Tibial nerve (tissue), 4 donors: ENCODE data around the gene FBXL14. TPM values are rescaled to one million over a fixed set of nuclear protein-coding genes. Genes with fewer than 3 reads are reported as not detected.

ENCODE experiments used
- DNase-seq, 2 donors: peaks; one replicate each; pipeline ENCODE4 v3.0.0-alpha.2; 2019; ENCODE audit warnings: low spot score in 2 of 2
- H3K27ac ChIP-seq, 4 donors: fragments of 200-600 bp; sonication (generic) in 3 of 4; one replicate each; pipeline ENCODE4 v1.5.1; 2017 to 2019; ENCODE audit warnings: mild to moderate bottlenecking in 1 of 4
- H3K27me3 ChIP-seq, 2 donors: fragments of 200-600 bp; sonication (generic) in 1 of 2; one replicate each; pipeline versions ENCODE4 v1.5.1 to v1.6.0; 2017 to 2019
- H3K36me3 ChIP-seq, 3 donors: fragments of 200-600 bp; sonication (generic); one replicate each; pipeline ENCODE4 v1.5.1; 2018 to 2019
- H3K4me1 ChIP-seq, 4 donors: fragments of 200-600 bp; sonication (generic) in 3 of 4; one replicate each; pipeline ENCODE4 v1.5.1; 2017 to 2019
- H3K4me3 ChIP-seq, 4 donors: fragments of 200-600 bp; sonication (generic) in 3 of 4; one replicate each; pipeline ENCODE4 v1.5.1; 2017 to 2019; ENCODE audit warnings: mild to moderate bottlenecking in 1 of 4, moderate library complexity in 1 of 4
- H3K9me3 ChIP-seq, 4 donors: fragments of 200-600 bp; sonication (generic) in 3 of 4; one replicate each; pipeline ENCODE4 v1.5.1; 2017 to 2019
- EP300 ChIP-seq, 2 donors: sonication (generic); formaldehyde crosslinking; IDR thresholded peaks; one replicate each; pipeline ENCODE4 v1.6.1; 2017; ENCODE audit warnings: antibody characterized with exemption in 2 of 2, mild to moderate bottlenecking in 1 of 2
- POLR2A ChIP-seq, 2 donors: fragments of 450-650 bp; IDR thresholded peaks; one replicate each; pipeline ENCODE4 v1.6.1; 2017; ENCODE audit warnings: antibody characterized with exemption in 2 of 2, mild to moderate bottlenecking in 2 of 2, moderate library complexity in 2 of 2
- WGBS, 2 donors: methylation state at CpG; one replicate each; pipeline ENCODE4 v1.1.5; 2018; 5-methylcytosine and 5-hydroxymethylcytosine counted together
- total RNA-seq, 4 donors: library from RNA; depleted of rRNA; stranded (reverse); fragments of >200 nt; gene quantifications; one replicate each; pipeline ENCODE4 v1.1.0, GENCODE V29; 2016
- TF ChIP-seq, protein P1 (sequence below), 5 experiments: fragments of 200-600 bp in 3 of 5; fragments of 450-650 bp in 2 of 5; sonication (generic) in 3 of 5; IDR thresholded peaks; one replicate each; pipeline ENCODE4 v1.5.1; 2016 to 2019; ENCODE audit warnings: antibody characterized with exemption in 5 of 5, mild to moderate bottlenecking in 3 of 5, moderate library complexity in 2 of 5

FBXL14 gene
- total RNA-seq, 4 donors from 2014 or later = 11.7 to 21.4 (median 17.3) TPM

DNA sequence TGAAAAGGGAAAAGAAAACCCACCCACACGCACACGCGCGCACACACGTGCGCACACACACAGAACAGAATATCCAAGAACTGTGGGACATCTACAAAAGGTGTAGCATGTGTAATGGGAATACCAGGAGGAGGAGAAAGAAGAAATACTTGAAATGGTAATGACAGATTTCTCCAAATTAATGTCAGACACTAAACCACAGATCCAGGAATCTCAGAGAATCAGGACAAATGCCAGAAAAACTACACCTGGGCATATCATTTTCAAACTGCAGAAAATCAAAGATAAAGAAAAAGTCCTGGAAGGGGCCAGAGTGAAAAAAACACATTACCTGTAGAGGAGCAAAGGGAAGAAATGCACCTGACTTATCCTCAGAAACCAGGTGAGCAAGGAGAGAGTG lies 26.5 kb downstream of the FBXL14 start:
- peaks cover 0 to 8% (median 0%) of the 10 kb centered on the region in 4 donors for H3K4me1 ChIP-seq
- TF ChIP-seq POLR2A (IDR thresholded peaks at IDR 0.05) = no peak
- TF ChIP-seq EP300 (IDR thresholded peaks at IDR 0.05) = no peak
- TF ChIP-seq, protein P1, sequence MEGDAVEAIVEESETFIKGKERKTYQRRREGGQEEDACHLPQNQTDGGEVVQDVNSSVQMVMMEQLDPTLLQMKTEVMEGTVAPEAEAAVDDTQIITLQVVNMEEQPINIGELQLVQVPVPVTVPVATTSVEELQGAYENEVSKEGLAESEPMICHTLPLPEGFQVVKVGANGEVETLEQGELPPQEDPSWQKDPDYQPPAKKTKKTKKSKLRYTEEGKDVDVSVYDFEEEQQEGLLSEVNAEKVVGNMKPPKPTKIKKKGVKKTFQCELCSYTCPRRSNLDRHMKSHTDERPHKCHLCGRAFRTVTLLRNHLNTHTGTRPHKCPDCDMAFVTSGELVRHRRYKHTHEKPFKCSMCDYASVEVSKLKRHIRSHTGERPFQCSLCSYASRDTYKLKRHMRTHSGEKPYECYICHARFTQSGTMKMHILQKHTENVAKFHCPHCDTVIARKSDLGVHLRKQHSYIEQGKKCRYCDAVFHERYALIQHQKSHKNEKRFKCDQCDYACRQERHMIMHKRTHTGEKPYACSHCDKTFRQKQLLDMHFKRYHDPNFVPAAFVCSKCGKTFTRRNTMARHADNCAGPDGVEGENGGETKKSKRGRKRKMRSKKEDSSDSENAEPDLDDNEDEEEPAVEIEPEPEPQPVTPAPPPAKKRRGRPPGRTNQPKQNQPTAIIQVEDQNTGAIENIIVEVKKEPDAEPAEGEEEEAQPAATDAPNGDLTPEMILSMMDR (IDR thresholded peaks at IDR 0.05) = no peak
- H3K27ac ChIP-seq = no peak overlapping the region
- DNase-seq = no peak
- H3K4me3 ChIP-seq = no peak overlapping the region
- H3K27me3 ChIP-seq = no peaks in the 10 kb centered on the region
- peaks cover 0 to 28% (median 0%) of the 10 kb centered on the region in 3 donors for H3K36me3 ChIP-seq
- 93 to 97% methylated on average over 6 of the region's 6 CpGs for WGBS, 2 donors
- H3K9me3 ChIP-seq = no peaks in the 10 kb centered on the region

DNA sequence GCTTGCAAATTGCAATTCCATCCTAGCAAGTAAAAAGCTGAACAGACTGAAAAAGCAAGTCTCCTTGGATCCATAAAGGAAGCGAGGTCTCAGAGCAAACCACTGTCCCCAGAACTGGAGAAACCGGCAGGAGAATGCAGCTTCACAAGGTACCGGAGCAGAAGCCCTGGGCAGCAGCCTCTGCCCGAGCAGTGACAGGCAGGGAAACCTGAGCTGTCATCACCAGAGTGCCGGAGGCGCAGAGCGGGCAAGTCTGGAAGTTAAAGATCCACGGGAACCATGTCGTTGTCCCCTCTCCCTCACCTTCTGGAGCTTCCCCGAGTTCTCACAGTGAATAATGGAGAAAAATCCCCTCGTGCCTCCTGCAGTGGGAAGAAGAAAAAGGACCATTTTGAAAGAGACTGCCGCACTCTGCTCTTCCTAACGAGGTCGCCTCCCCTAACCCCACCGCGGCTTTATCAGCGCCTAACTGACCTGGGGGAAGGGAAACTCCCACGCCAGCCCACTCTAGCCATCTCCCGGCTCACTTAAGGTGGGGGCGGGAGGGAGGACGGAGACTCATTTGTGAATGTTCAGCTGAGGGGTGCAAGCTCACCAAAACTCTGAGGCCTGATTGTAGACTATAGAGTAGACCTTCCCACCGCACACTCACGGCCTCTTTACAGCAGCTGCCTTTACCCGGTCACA lies 27.8 kb downstream of the FBXL14 start:
- DNase-seq = no peak
- TF ChIP-seq EP300 (IDR thresholded peaks at IDR 0.05) (no peak), POLR2A (IDR thresholded peaks at IDR 0.05) (no peak)
- TF ChIP-seq, protein P1 (IDR thresholded peaks at IDR 0.05) = no peak
- no peak overlapping the region for H3K4me3 ChIP-seq
- 73 to 76% methylated on average over 24 of the region's 24 CpGs for WGBS, 2 donors
- H3K27me3 ChIP-seq = no peaks in the 10 kb centered on the region
- H3K27ac ChIP-seq = no peak overlapping the region
- peaks cover 0 to 9% (median 0%) of the 10 kb centered on the region in 4 donors for H3K4me1 ChIP-seq
- H3K36me3 ChIP-seq = peaks cover 0 to 28% (median 0%) of the 10 kb centered on the region in 3 donors
- H3K9me3 ChIP-seq = no peaks in the 10 kb centered on the region

DNA sequence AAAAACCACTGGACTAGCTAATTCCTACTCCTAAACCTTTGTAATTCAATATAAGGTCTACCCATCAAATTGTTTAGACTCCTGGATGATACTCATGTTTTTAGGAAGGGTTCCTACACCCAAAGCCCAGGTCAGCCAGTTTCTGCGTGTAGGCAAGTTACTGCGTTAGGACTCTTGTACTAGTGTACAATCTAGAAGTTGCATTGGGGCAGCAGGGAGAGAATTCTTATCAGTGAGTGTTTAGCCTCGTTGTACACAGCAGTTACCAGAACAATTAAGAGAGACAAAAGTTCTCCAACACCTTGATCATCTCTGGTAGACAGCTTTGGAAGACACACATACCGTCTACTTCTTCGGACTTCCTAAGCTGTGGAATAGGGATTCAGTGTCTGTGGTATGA lies 29.2 kb downstream of the FBXL14 start:
- peaks cover 0 to 9% (median 0%) of the 10 kb centered on the region in 4 donors for H3K4me1 ChIP-seq
- no peaks in the 10 kb centered on the region for H3K9me3 ChIP-seq
- H3K27ac ChIP-seq = no peak overlapping the region
- WGBS, 2 donors = 89 to 97% methylated on average over 5 of the region's 5 CpGs
- no peak for DNase-seq
- no peaks in the 10 kb centered on the region for H3K27me3 ChIP-seq
- H3K36me3 ChIP-seq = peaks cover 0 to 22% (median 0%) of the 10 kb centered on the region in 3 donors
- TF ChIP-seq EP300 (IDR thresholded peaks at IDR 0.05) (no peak), POLR2A (IDR thresholded peaks at IDR 0.05) (no peak)
- TF ChIP-seq, protein P1 (IDR thresholded peaks at IDR 0.05) = no peak
- no peak overlapping the region for H3K4me3 ChIP-seq

DNA sequence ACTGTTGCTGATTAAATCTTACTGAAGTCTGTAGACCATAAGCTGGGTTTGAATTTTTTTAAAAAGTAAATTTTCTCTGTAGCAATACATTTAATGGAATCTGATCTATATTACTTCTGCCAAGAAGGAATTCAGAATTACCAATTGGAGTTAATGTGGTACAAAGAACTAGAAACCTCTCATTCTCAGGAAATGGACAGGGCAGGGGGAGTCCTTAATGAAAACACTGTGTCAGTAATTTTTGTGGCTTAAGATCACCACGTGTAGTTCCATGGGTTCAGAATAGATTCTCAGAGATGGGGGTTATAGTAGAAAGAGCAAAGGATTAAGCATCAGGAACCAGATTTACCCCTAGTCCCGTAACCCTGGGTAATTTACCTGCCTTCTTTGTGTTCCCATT lies 30.3 kb downstream of the FBXL14 start:
- H3K4me1 ChIP-seq = peaks cover 0 to 9% (median 0%) of the 10 kb centered on the region in 4 donors
- WGBS, 2 donors = 80 to 88% methylated on average over 2 of the region's 2 CpGs
- no peak overlapping the region for H3K4me3 ChIP-seq
- no peak for DNase-seq
- H3K27me3 ChIP-seq = no peaks in the 10 kb centered on the region
- no peak for TF ChIP-seq POLR2A (IDR thresholded peaks at IDR 0.05)
- TF ChIP-seq, protein P1 (IDR thresholded peaks at IDR 0.05) = no peak
- no peak for TF ChIP-seq EP300 (IDR thresholded peaks at IDR 0.05)
- no peak overlapping the region for H3K27ac ChIP-seq
- no peaks in the 10 kb centered on the region for H3K9me3 ChIP-seq
- H3K36me3 ChIP-seq = peaks cover 0 to 20% (median 0%) of the 10 kb centered on the region in 3 donors

DNA sequence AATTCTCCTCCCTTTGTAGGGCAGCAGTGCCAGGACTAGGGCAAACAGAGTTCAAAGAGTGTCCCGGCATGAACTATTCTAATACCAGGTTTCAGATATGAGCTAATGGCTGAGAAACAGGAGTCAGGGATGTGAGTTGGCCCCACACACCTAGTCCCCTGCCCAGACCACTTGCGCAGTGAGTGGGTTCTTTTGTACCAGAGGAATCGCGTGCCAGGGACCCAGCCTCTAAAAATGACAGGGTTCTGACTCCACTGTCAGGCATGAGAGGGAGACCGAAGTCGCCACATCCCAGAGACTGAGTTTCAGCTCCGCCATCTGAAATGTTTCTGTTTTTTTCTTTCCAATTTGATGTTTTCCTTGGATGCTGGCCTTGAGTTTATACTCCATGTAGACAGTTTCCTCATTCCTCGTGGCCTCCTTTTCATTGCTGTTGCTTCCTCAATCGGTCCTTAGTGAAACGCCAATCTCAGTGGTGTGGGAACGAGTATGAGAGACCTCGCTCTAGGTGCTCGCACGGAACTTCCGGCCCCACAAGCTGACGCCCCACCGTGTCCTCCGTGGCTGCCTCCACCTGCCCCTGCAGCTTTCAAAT lies 31.5 kb downstream of the FBXL14 start:
- TF ChIP-seq POLR2A (IDR thresholded peaks at IDR 0.05) = no peak
- no peak overlapping the region for H3K27ac ChIP-seq
- WGBS, 2 donors = 64 to 70% methylated on average over 18 of the region's 18 CpGs

More for the DNA sequence above, 31.5 kb downstream of the FBXL14 start:
- H3K4me3 ChIP-seq = no peak overlapping the region
- H3K36me3 ChIP-seq = peaks cover 0 to 20% (median 0%) of the 10 kb centered on the region in 3 donors
- peaks cover 0 to 9% (median 0%) of the 10 kb centered on the region in 4 donors for H3K4me1 ChIP-seq
- DNase-seq = no peak
- H3K9me3 ChIP-seq = no peaks in the 10 kb centered on the region
- H3K27me3 ChIP-seq = no peaks in the 10 kb centered on the region
